Kasumi-1 (cell line): ENCODE data around the gene NPAS3.

Experiments
- DNase-seq, 2 experiments: peaks; one replicate each; lab custom pipeline; 2025; lab: John Stamatoyannopoulos, UW

NPAS3 gene

GRCh38 chr14:33794791-33795305 is 856.2 kb downstream of the NPAS3 start:
- no peak for DNase-seq

GRCh38 chr14:33796356-33796755 is 857.7 kb downstream of the NPAS3 start:
- no peak for DNase-seq

DNA sequence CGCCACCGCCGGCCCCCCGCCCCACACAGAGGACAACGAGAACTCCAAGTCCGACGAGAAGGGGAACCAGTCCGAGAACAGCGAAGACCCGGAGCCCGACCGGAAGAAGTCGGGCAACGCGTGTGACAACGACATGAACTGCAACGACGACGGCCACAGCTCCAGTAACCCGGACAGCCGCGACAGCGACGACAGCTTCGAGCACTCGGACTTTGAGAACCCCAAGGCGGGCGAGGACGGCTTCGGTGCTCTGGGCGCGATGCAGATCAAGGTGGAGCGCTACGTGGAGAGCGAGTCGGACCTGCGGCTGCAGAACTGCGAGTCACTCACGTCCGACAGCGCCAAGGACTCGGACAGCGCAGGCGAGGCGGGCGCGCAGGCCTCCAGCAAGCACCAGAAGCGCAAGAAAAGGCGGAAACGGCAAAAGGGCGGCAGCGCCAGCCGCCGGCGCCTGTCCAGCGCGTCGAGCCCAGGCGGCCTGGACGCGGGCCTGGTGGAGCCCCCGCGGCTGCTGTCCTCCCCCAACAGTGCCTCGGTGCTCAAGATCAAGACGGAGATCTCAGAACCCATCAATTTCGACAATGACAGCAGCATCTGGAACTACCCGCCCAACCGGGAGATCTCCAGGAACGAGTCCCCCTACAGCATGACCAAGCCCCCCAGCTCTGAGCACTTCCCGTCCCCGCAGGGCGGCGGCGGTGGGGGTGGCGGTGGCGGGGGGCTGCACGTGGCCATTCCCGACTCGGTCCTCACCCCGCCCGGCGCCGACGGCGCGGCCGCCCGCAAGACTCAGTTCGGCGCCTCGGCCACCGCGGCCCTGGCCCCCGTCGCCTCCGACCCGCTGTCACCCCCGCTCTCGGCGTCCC is 861.3 kb downstream of the NPAS3 start:
- no peak for DNase-seq

GRCh38 chr14:33800735-33801163 is 862.1 kb downstream of the NPAS3 start:
- DNase-seq, result no peak

- no peak for DNase-seq
Observed at GRCh38 chr14:33802737-33803136, 864.1 kb downstream of the NPAS3 start.

DNA sequence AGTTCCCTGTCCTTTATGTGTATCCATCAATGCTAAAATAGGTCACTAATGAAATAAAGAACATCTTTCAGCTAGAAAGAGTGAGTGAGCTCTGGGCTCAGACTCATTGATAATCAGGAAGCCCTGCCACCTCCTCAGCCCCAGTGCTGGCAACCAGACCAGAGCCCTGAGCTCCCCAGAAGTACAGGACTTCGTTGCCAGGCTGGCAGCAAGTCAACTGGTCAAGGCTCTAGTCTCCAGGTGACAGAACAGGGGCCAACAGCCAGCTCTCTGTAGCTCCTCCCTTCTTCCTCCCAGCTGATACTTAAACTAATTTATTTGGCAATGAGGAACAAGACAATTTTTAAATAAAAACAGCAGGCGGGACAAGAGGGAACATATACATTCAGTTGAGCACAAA is 866.9 kb downstream of the NPAS3 start:
- DNase-seq, result no peak

- no peak for DNase-seq
Observed at GRCh38 chr14:33806905-33807304, 868.2 kb downstream of the NPAS3 start.

- no peak for DNase-seq
Observed at GRCh38 chr14:33808187-33808586, 869.5 kb downstream of the NPAS3 start.

GRCh38 chr14:33809396-33809981 is 870.8 kb downstream of the NPAS3 start:
- DNase-seq, result no peak

- no peak for DNase-seq
Observed at GRCh38 chr14:33810308-33810707, 871.6 kb downstream of the NPAS3 start.

GRCh38 chr14:33811721-33812120 is 873.0 kb downstream of the NPAS3 start:
- DNase-seq, result no peak

- no peak for DNase-seq
Observed at GRCh38 chr14:33812181-33812580, 873.5 kb downstream of the NPAS3 start.

- DNase-seq, result no peak
Observed at GRCh38 chr14:33812601-33813000, 873.9 kb downstream of the NPAS3 start.

DNA sequence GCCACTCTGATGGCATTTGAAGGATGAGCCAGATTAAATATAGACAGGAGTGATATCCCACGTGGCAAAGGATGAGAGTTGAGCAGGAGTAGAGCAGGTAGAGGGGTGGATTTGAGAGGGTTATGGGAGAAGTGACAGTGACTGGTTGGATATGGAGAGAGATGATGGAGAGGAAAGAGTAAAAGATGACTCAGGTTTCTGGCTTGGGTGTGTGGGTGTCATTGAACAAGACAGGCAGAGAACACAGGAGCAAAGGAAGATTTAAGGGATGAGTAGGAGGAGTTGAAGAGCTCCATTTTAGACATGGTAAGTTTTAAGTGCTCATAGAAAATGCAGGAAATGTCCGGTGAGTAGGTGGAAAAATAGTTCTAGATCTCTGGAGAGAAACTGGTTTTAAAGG is 875.3 kb downstream of the NPAS3 start:
- no peak for DNase-seq

GRCh38 chr14:33833706-33834465 is 895.2 kb downstream of the NPAS3 start:
- no peak for DNase-seq

DNA sequence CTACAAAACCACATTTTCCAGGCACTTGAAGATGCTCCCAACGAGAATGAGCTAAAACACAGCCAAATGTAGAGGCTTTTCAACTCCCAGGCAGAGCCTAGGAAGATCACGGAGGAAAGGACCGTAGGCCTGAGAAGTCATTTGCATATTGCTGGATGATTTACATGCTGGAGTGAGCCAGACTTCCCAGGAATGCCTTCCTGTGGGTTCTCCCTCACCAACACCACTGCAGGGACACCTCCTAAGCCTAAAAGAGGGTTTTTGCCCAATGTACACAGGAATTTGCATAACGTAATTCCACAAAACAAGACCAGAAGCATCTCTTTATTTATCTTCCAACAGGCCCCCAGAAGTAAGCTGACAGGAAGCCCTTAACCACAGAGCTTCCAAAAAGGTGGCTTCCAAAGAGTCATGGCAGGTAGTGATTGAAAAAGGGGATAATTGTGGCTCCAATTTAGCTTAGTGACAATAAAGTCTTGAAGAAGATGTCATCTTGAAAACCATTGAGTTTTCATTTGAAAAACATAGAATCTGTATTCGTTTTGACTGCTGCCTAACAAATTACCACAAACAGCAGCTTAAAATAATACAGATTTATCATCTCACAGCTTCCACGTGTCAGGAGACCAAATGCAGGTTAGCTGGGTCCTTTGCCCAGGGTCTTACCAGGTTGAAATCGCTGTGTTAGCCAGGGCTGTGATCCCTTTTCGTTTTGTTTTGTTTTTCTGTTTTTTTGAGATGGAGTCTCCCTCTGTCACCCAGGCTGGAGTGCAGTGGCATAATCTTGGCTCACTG is 896.0 kb downstream of the NPAS3 start:
- no peak for DNase-seq

- DNase-seq, result no peak
Observed at GRCh38 chr14:33835261-33835655, 896.6 kb downstream of the NPAS3 start.

GRCh38 chr14:33835677-33836076 is 897.0 kb downstream of the NPAS3 start:
- DNase-seq, result no peak

- DNase-seq, result no peak
Observed at GRCh38 chr14:33836203-33836899, 897.7 kb downstream of the NPAS3 start.

DNA sequence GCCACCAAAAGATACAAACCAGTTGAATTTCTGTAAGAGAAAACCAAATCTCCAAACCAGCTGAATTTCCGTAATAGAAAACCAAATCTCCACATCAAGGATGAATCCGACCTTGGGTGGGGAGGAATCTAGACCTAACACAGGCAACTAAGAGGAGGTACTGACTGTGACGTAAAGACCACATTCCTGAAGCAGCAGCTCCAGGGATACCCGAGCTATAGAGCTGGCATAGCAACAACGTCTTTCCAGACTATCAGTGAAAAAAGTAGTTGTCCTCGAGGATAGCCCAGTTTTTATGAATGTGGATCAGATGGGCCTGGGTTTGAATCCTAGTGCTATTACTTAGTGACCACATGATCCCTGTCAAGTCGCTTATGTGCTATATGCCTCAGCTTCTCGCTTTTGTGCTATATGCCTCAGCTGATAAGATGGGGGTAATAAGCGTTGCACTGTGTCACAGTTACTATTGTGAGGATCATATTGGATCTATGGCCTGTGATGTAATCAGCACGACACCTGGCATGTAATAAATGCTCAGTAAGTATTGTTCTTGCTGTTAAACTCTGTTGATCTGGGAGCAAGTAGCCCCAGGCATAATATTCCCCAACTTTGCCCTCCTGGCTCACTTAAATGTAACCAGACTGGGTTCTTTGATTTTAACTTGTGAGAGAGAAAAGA is 898.4 kb downstream of the NPAS3 start:
- DNase-seq, result no peak
